Measurements from ENCODE around the gene MCCC2. TPM values are rescaled to one million over a fixed set of nuclear protein-coding genes. Genes with fewer than 3 reads are reported as not detected.

The MCCC2 gene
- polyA plus RNA-seq, 2 of the 4 experiments (the other 2 are of a cell fraction) = 49.4 to 88.4 TPM

DNA sequence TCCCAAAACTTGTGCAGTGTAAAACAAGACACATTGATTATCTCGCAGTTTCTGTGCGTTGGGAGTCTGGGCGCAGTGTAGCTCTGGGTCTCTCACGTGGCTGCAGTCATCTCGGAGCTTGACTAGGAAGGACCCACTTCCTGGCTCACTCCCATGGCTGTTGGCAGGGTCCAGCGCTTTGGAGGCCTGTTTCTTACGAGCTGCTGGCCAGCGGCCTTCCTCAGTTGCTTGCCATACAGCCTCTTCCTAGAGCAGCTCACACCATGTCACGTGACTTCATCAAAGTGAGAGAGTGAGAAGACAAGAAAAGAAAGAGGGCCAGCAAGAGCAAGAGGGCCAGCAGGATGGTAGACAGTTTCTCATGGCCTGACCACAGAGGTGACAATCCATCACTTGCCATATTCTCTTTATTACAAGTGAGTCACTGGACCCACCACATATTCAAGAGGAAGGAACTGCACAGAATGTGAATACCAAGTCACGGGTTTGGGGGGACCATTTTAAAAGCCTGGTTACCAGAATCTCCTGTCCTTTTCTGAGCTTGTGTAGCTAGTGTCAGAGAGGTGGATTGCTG is 36.2 kb downstream of the MCCC2 start:
- CTCF ChIA-PET = no interaction called here
- 94% methylated on average over 10 of the region's 10 CpGs for WGBS (ENCODE audit: missing lambda C conversion rate)

DNA sequence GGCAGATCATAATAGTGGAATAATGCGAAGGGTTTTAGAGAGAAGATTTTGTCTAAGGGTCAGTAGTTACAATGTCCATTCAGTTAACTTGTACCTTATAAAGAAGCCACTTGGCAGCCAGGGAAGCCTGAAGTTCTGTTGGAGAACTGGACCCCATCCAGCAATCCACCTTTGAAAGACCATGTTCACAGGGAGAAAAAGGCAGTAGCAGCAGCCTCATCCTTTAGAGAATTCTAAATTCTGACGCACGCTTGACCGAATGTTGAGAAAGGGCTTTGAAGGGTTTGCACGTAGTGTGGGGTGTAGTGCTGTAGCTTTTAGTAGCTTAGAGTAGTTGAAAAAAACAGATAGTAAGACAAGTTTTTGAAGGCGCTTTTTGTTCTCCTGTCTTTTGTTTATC is 42.8 kb downstream of the MCCC2 start:
- TF ChIP-seq, protein P1, sequence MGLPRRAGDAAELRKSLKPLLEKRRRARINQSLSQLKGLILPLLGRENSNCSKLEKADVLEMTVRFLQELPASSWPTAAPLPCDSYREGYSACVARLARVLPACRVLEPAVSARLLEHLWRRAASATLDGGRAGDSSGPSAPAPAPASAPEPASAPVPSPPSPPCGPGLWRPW (IDR thresholded peaks at IDR 0.05) = no peak
- TF ChIP-seq, protein P2, sequence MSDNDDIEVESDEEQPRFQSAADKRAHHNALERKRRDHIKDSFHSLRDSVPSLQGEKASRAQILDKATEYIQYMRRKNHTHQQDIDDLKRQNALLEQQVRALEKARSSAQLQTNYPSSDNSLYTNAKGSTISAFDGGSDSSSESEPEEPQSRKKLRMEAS (IDR thresholded peaks at IDR 0.05) = no peak
- TF ChIP-seq RARB (CRISPR knock-in tag; IDR thresholded peaks at IDR 0.05) = no peak
- TF ChIP-seq, protein P3, sequence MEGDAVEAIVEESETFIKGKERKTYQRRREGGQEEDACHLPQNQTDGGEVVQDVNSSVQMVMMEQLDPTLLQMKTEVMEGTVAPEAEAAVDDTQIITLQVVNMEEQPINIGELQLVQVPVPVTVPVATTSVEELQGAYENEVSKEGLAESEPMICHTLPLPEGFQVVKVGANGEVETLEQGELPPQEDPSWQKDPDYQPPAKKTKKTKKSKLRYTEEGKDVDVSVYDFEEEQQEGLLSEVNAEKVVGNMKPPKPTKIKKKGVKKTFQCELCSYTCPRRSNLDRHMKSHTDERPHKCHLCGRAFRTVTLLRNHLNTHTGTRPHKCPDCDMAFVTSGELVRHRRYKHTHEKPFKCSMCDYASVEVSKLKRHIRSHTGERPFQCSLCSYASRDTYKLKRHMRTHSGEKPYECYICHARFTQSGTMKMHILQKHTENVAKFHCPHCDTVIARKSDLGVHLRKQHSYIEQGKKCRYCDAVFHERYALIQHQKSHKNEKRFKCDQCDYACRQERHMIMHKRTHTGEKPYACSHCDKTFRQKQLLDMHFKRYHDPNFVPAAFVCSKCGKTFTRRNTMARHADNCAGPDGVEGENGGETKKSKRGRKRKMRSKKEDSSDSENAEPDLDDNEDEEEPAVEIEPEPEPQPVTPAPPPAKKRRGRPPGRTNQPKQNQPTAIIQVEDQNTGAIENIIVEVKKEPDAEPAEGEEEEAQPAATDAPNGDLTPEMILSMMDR (IDR thresholded peaks at IDR 0.05) = no peak
- no peak for TF ChIP-seq MYC (IDR thresholded peaks at IDR 0.05; ENCODE audit: borderline replicate concordance, low read length)
- TF ChIP-seq KDM1A (IDR thresholded peaks at IDR 0.05; ENCODE audit: low read depth) = no peak
- no peak for TF ChIP-seq CHD4 (IDR thresholded peaks at IDR 0.05; ENCODE audit: borderline replicate concordance)
- no peak for TF ChIP-seq TFCP2L1 (CRISPR knock-in tag; IDR thresholded peaks at IDR 0.05)
- TF ChIP-seq, protein P4, sequence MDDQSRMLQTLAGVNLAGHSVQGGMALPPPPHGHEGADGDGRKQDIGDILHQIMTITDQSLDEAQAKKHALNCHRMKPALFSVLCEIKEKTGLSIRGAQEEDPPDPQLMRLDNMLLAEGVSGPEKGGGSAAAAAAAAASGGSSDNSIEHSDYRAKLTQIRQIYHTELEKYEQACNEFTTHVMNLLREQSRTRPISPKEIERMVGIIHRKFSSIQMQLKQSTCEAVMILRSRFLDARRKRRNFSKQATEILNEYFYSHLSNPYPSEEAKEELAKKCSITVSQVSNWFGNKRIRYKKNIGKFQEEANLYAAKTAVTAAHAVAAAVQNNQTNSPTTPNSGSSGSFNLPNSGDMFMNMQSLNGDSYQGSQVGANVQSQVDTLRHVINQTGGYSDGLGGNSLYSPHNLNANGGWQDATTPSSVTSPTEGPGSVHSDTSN (IDR thresholded peaks at IDR 0.05) = no peak
- TF ChIP-seq, protein P5, sequence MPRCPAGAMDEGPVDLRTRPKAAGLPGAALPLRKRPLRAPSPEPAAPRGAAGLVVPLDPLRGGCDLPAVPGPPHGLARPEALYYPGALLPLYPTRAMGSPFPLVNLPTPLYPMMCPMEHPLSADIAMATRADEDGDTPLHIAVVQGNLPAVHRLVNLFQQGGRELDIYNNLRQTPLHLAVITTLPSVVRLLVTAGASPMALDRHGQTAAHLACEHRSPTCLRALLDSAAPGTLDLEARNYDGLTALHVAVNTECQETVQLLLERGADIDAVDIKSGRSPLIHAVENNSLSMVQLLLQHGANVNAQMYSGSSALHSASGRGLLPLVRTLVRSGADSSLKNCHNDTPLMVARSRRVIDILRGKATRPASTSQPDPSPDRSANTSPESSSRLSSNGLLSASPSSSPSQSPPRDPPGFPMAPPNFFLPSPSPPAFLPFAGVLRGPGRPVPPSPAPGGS (IDR thresholded peaks at IDR 0.05) = no peak
- no peak for TF ChIP-seq NPAS2 (CRISPR knock-in tag; IDR thresholded peaks at IDR 0.05; ENCODE audit: borderline replicate concordance)
- no peak for TF ChIP-seq MAFK (IDR thresholded peaks at IDR 0.05; ENCODE audit: partially characterized antibody)
- no peak for TF ChIP-seq GATA3 (IDR thresholded peaks at IDR 0.05; ENCODE audit: borderline replicate concordance)
- no peaks in the 10 kb centered on the region for H3K9me3 ChIP-seq
- no peak for DNase-seq (ENCODE audit: low read depth in 1 of 2, low spot score in 1 of 2)
- WGBS (ENCODE audit: missing lambda C conversion rate) = 93% methylated on average over 6 of the region's 6 CpGs
- ChIA-PET CTCF (no interaction called here), POLR2A (no interaction called here)
- no peak overlapping the region for H3K4me3 ChIP-seq
- no peak for ATAC-seq
- no peak overlapping the region for H3K27ac ChIP-seq
- H3K4me2 ChIP-seq = no peak overlapping the region
- no peak for FAIRE-seq
- no peaks in the 10 kb centered on the region for H3K4me1 ChIP-seq

More for the DNA sequence above, 36.2 kb downstream of the MCCC2 start:
- Histone ChIP-seq H3K27ac (no peak overlapping the region), H3K9me3 (no peaks in the 10 kb centered on the region), H3K4me1 (no peaks in the 10 kb centered on the region), H3K4me2 (no peak overlapping the region), H3K4me3 (no peak overlapping the region)
- TF ChIP-seq, protein P5 (IDR thresholded peaks at IDR 0.05) = no peak
- TF ChIP-seq ESRRA (IDR thresholded peaks at IDR 0.05; ENCODE audit: borderline replicate concordance, low read length) (no peak), MAFK (IDR thresholded peaks at IDR 0.05; ENCODE audit: partially characterized antibody) (no peak), NFE2L2 (conservative IDR thresholded peaks at IDR 0.05; ENCODE audit: low read length) (no peak), CBX8 (IDR thresholded peaks at IDR 0.05) (no peak), TFCP2L1 (CRISPR knock-in tag; IDR thresholded peaks at IDR 0.05) (no peak), KDM1A (IDR thresholded peaks at IDR 0.05; ENCODE audit: low read depth) (no peak), ZNF302 (CRISPR knock-in tag; IDR thresholded peaks at IDR 0.05) (no peak), EHMT2 (IDR thresholded peaks at IDR 0.05; ENCODE audit: low read depth) (no peak), CBX2 (IDR thresholded peaks at IDR 0.05; ENCODE audit: borderline replicate concordance, low read depth) (no peak), EP300 (IDR thresholded peaks at IDR 0.05) (no peak), JUNB (IDR thresholded peaks at IDR 0.05) (no peak)
- TF ChIP-seq, protein P6, sequence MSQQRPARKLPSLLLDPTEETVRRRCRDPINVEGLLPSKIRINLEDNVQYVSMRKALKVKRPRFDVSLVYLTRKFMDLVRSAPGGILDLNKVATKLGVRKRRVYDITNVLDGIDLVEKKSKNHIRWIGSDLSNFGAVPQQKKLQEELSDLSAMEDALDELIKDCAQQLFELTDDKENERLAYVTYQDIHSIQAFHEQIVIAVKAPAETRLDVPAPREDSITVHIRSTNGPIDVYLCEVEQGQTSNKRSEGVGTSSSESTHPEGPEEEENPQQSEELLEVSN (IDR thresholded peaks at IDR 0.05; ENCODE audit: borderline replicate concordance, low read depth) = no peak
- TF ChIP-seq, protein P7, sequence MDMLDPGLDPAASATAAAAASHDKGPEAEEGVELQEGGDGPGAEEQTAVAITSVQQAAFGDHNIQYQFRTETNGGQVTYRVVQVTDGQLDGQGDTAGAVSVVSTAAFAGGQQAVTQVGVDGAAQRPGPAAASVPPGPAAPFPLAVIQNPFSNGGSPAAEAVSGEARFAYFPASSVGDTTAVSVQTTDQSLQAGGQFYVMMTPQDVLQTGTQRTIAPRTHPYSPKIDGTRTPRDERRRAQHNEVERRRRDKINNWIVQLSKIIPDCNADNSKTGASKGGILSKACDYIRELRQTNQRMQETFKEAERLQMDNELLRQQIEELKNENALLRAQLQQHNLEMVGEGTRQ (IDR thresholded peaks at IDR 0.05) = no peak
- TF ChIP-seq, protein P8, sequence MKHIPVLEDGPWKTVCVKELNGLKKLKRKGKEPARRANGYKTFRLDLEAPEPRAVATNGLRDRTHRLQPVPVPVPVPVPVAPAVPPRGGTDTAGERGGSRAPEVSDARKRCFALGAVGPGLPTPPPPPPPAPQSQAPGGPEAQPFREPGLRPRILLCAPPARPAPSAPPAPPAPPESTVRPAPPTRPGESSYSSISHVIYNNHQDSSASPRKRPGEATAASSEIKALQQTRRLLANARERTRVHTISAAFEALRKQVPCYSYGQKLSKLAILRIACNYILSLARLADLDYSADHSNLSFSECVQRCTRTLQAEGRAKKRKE (CRISPR knock-in tag; IDR thresholded peaks at IDR 0.05; ENCODE audit: low read depth) = no peak
- TF ChIP-seq, protein P9, sequence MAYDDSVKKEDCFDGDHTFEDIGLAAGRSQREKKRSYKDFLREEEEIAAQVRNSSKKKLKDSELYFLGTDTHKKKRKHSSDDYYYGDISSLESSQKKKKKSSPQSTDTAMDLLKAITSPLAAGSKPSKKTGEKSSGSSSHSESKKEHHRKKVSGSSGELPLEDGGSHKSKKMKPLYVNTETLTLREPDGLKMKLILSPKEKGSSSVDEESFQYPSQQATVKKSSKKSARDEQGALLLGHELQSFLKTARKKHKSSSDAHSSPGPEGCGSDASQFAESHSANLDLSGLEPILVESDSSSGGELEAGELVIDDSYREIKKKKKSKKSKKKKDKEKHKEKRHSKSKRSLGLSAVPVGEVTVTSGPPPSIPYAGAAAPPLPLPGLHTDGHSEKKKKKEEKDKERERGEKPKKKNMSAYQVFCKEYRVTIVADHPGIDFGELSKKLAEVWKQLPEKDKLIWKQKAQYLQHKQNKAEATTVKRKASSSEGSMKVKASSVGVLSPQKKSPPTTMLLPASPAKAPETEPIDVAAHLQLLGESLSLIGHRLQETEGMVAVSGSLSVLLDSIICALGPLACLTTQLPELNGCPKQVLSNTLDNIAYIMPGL (CRISPR knock-in tag; IDR thresholded peaks at IDR 0.05; ENCODE audit: borderline replicate concordance) = no peak
- no peak for FAIRE-seq
- DNase-seq (ENCODE audit: low read depth in 1 of 2, low spot score in 1 of 2) = no peak
- ATAC-seq = no peak
- POLR2A ChIA-PET = no interaction called here
